ENCODE results near the gene YAE1. TPM values are rescaled to one million over a fixed set of nuclear protein-coding genes. Genes with fewer than 3 reads are reported as not detected.

YAE1 gene
- total and polyA plus RNA-seq, 2 donors (not counting 1 experiment from before 2014, with no cell fraction given), result 5.9 to 20.0 TPM

DNA sequence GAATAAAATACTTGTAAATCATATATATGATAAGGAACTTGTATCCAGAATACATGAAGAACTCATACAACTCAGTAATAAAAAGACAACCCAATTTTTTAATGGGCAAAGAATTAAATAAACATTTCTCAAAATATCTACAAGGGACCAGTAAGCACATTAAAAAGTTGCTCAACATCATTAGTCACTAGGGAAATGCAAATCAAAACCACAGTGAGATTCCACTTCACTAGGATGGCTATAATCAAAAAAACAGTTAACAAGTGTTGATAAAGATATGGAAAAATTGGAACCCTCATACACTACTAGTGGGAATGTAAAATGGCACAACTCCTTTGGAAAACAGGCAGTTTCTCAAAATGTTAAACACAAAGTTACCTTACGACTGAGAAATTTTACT, 40.3 kb upstream of the YAE1 start:
- H3K27me3 Mint-ChIP-seq, result peaks cover 20% of the 10 kb centered on the region
- POLR2A ChIA-PET, result no interaction called here
- no peaks in the 10 kb centered on the region for H3K79me2 ChIP-seq (ENCODE audit: control insufficient read depth, insufficient read depth, low read length)
- H3K4me1 Mint-ChIP-seq, result no peaks in the 10 kb centered on the region
- H3K27me3 ChIP-seq (replicated peaks in 1 of 4; ENCODE audit: control extremely low read depth in 1 of 4, control insufficient read depth in 3 of 4, insufficient read depth in 4 of 4, low read length in 3 of 4), result no peaks in the 10 kb centered on the region
- H3K27ac ChIP-seq (ENCODE audit: low read length in 2 of 2), result no peak overlapping the region
- H2AFZ ChIP-seq (ENCODE audit: insufficient read depth, low read depth, low read length, poor library complexity, severe bottlenecking), result no peak overlapping the region
- H3K9ac ChIP-seq (ENCODE audit: low read length), result no peak overlapping the region
- intact Hi-C loops (cut with micrococcal nuclease), result no loop called here
- H3K36me3 ChIP-seq (replicated peaks in 1 of 2; ENCODE audit: control extremely low read depth in 1 of 2, control insufficient read depth in 1 of 2, extremely low read depth in 1 of 2, insufficient read depth in 2 of 2, low read length in 1 of 2), result no peaks in the 10 kb centered on the region
- no peaks in the 10 kb centered on the region for H3K9me3 ChIP-seq (ENCODE audit: control extremely low read depth in 1 of 3, control insufficient read depth in 2 of 3, insufficient read depth in 1 of 3, low read length in 2 of 3)
- CTCF ChIA-PET, result no interaction called here
- no peak overlapping the region for H3K4me2 ChIP-seq (replicated peaks; ENCODE audit: low read depth, low read length, poor library complexity, severe bottlenecking)
- no peak overlapping the region for H3K4me3 Mint-ChIP-seq
- no peak for DNase-seq
- no peaks in the 10 kb centered on the region for H4K20me1 ChIP-seq (ENCODE audit: control insufficient read depth, insufficient read depth, low read length, poor library complexity, severe bottlenecking)
- TF ChIP-seq, protein P1, sequence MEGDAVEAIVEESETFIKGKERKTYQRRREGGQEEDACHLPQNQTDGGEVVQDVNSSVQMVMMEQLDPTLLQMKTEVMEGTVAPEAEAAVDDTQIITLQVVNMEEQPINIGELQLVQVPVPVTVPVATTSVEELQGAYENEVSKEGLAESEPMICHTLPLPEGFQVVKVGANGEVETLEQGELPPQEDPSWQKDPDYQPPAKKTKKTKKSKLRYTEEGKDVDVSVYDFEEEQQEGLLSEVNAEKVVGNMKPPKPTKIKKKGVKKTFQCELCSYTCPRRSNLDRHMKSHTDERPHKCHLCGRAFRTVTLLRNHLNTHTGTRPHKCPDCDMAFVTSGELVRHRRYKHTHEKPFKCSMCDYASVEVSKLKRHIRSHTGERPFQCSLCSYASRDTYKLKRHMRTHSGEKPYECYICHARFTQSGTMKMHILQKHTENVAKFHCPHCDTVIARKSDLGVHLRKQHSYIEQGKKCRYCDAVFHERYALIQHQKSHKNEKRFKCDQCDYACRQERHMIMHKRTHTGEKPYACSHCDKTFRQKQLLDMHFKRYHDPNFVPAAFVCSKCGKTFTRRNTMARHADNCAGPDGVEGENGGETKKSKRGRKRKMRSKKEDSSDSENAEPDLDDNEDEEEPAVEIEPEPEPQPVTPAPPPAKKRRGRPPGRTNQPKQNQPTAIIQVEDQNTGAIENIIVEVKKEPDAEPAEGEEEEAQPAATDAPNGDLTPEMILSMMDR (IDR thresholded peaks at IDR 0.05), result no peak
- no peak overlapping the region for H3K27ac Mint-ChIP-seq
- H3K4me1 ChIP-seq (ENCODE audit: control insufficient read depth in 2 of 2, insufficient read depth in 2 of 2, low read length in 2 of 2), result no peaks in the 10 kb centered on the region
- no peak for ATAC-seq (ENCODE audit: low read depth)
- no peaks in the 10 kb centered on the region for H3K9me3 Mint-ChIP-seq (ENCODE audit: insufficient read depth)
- no peak overlapping the region for H3K4me3 ChIP-seq (ENCODE audit: control extremely low read depth in 1 of 5, extremely low read depth in 1 of 5, insufficient read depth in 1 of 5, low read depth in 2 of 5, low read length in 4 of 5)
- no CpG with 5 or more reads among the region's 1 CpG for WGBS (ENCODE audit: insufficient coverage)

DNA sequence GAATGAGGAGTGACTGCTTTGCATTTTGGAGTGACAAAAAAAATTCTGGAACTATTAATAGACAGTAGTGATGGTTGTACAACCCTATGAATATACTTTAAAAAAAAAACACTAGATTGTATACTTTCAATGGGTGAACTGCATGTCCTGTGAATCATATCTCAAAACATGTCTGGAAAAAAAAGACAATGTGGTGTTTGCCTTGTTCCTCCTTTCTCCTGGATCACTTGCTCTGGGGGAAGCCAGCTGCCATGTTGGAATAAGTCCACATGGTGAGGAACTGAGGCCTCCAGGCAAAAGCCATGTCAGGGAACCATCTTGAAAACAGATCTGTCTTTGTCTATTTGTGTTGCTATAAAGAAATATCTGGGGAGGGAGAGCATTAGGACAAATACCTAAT, 39.5 kb upstream of the YAE1 start:
- ChIA-PET CTCF (no interaction called here), POLR2A (no interaction called here)
- H3K79me2 ChIP-seq (ENCODE audit: control insufficient read depth, insufficient read depth, low read length), result no peaks in the 10 kb centered on the region
- intact Hi-C loops (cut with micrococcal nuclease), result no loop called here
- H3K4me1 Mint-ChIP-seq, result no peaks in the 10 kb centered on the region
- H4K20me1 ChIP-seq (ENCODE audit: control insufficient read depth, insufficient read depth, low read length, poor library complexity, severe bottlenecking), result no peaks in the 10 kb centered on the region
- H3K4me1 ChIP-seq (ENCODE audit: control insufficient read depth in 2 of 2, insufficient read depth in 2 of 2, low read length in 2 of 2), result no peaks in the 10 kb centered on the region
- ATAC-seq (ENCODE audit: low read depth) (no peak), DNase-seq (no peak)
- no peak overlapping the region for H3K9ac ChIP-seq (ENCODE audit: low read length)
- no peak overlapping the region for H2AFZ ChIP-seq (ENCODE audit: insufficient read depth, low read depth, low read length, poor library complexity, severe bottlenecking)
- H3K36me3 ChIP-seq (replicated peaks in 1 of 2; ENCODE audit: control extremely low read depth in 1 of 2, control insufficient read depth in 1 of 2, extremely low read depth in 1 of 2, insufficient read depth in 2 of 2, low read length in 1 of 2), result no peaks in the 10 kb centered on the region
- no peak overlapping the region for H3K27ac Mint-ChIP-seq
- no peak overlapping the region for H3K4me2 ChIP-seq (replicated peaks; ENCODE audit: low read depth, low read length, poor library complexity, severe bottlenecking)
- peaks cover 17% of the 10 kb centered on the region for H3K27me3 Mint-ChIP-seq
- H3K4me3 ChIP-seq (ENCODE audit: control extremely low read depth in 1 of 5, extremely low read depth in 1 of 5, insufficient read depth in 1 of 5, low read depth in 2 of 5, low read length in 4 of 5), result no peak overlapping the region
- no peaks in the 10 kb centered on the region for H3K9me3 Mint-ChIP-seq (ENCODE audit: insufficient read depth)
- H3K9me3 ChIP-seq (ENCODE audit: control extremely low read depth in 1 of 3, control insufficient read depth in 2 of 3, insufficient read depth in 1 of 3, low read length in 2 of 3), result no peaks in the 10 kb centered on the region
- H3K27me3 ChIP-seq (replicated peaks in 1 of 4; ENCODE audit: control extremely low read depth in 1 of 4, control insufficient read depth in 3 of 4, insufficient read depth in 4 of 4, low read length in 3 of 4), result no peaks in the 10 kb centered on the region
- TF ChIP-seq EZH2 (IDR thresholded peaks at IDR 0.05; ENCODE audit: borderline replicate concordance, insufficient read depth, low read depth, low read length, poor library complexity, severe bottlenecking), result no peak
- TF ChIP-seq, protein P1 (IDR thresholded peaks at IDR 0.05), result no peak
- no peak overlapping the region for H3K4me3 Mint-ChIP-seq
- no peak overlapping the region for H3K27ac ChIP-seq (ENCODE audit: low read length in 2 of 2)
